Ovary (tissue), 9 donors: Measurements from ENCODE around the gene MMEL1. TPM values are rescaled to one million over a fixed set of nuclear protein-coding genes. Genes with fewer than 3 reads are reported as not detected.

Source experiments
- DNase-seq, 5 donors: peaks; one replicate each; pipeline ENCODE4 v3.0.0-alpha.2; 2019 to 2020
- H3K27ac ChIP-seq, 2 donors: fragments of 200-600 bp; one replicate each; pipeline versions ENCODE4 v1.5.1 to v1.8.0; 2019 to 2022
- H3K27me3 ChIP-seq: fragments of 200-600 bp; one replicate; pipeline ENCODE4 v1.8.0; 2022
- H3K36me3 ChIP-seq: fragments of 200-600 bp; sonication (generic); one replicate; pipeline ENCODE4 v1.5.1; 2019
- H3K4me1 ChIP-seq: one replicate; pipeline ENCODE4 v1.8.1; 2013; ENCODE audit warnings: mild to moderate bottlenecking, moderate library complexity; ENCODE audit not compliant: insufficient read depth
- H3K4me3 ChIP-seq: fragments of 200-600 bp; sonication (generic); one replicate; pipeline ENCODE4 v1.5.1; 2017
- H3K9me3 ChIP-seq, 2 donors: fragments of 200-600 bp in 1 of 2; sonication (generic) in 1 of 2; one replicate each; pipeline versions ENCODE4 v1.5.1 to v1.8.1; 2013 to 2019; ENCODE audit warnings: mild to moderate bottlenecking in 1 of 2, moderate library complexity in 1 of 2
- CTCF ChIP-seq, 3 donors: fragments of 450-650 bp in 2 of 3; fragments of 200-600 bp in 1 of 3; IDR thresholded peaks; one replicate each; pipeline versions ENCODE4 v1.5.1 to v1.8.0; 2016 to 2022; ENCODE audit warnings: antibody characterized with exemption in 3 of 3, mild to moderate bottlenecking in 1 of 3
- EP300 ChIP-seq: sonication (generic); formaldehyde crosslinking; IDR thresholded peaks from one replicate; pipeline ENCODE4 v1.6.1; 2017; ENCODE audit warnings: antibody characterized with exemption
- POLR2A ChIP-seq: fragments of 450-650 bp; IDR thresholded peaks from one replicate; pipeline ENCODE4 v1.6.1; 2017; ENCODE audit warnings: antibody characterized with exemption, mild to moderate bottlenecking, moderate library complexity
- WGBS, 3 donors: extraction: QIAGEN DNeasy Blood & Tissue Kit in 1 of 3; methylation state at CpG; one replicate each; pipeline versions ENCODE4 v1.1.5 to v1.1.7; 2013 to 2017; 5-methylcytosine and 5-hydroxymethylcytosine counted together
- intact Hi-C, 4 donors: fragments of 100-400 bp; cut with DNase I; formaldehyde crosslinking; loops; one replicate each; pipeline versions ENCODE4 v1.11.0 to v1.15.1; 2022 to 2023
- polyA plus RNA-seq, 2 donors: library from polyadenylated mRNA; stranded (reverse); fragments of 200-250 nt in 1 of 2; fragments of 350-450 nt in 1 of 2; fragmentation: Illumina TruSeq in 1 of 2; extraction: RNeasy Lipid Tissue Mini Kit (QIAGEN cat#74804) in 1 of 2; gene quantifications; one replicate each; pipeline ENCODE4 v1.2.3, GENCODE V29; 2013 to 2014
- total RNA-seq, 7 donors: library from RNA; depleted of rRNA in 2 of 7; stranded (reverse); fragments of >200 nt in 2 of 7; fragmentation: NEBNext Ultra II Directional in 3 of 7; extraction: Animal tissue kit (Norgen Biotek cat#: 25700) in 3 of 7; gene quantifications; one replicate each; pipeline versions ENCODE4 v1.1.0 to v1.2.4, GENCODE V29; 2016 to 2023
- donor health status: DM: no; HTN: no; CAD: no; lungs with moderate emphysema.
- donor health status: DM: no; HTN: no; CAD: no.
- donor health status: Bipolar disorder and iron deficiency.
- donor health status: DM: yes; HTN: yes; CAD: no.
- donor health status: DM: no; HTN: no; CAD: no.
- donor health status: DM: yes; HTN: yes; CAD: no.

Gene MMEL1
- total and polyA plus RNA-seq, 9 donors = 0.42 to 7.9 (median 1.1) TPM; not detected in 3

GRCh38 chr1:2591581-2592261 lies 41.1 kb downstream of the MMEL1 start:
- Histone ChIP-seq H3K36me3 (no peaks in the 10 kb centered on the region), H3K4me3 (no peak overlapping the region), H3K4me1 (peaks cover 7% of the 10 kb centered on the region), H3K9me3 (no peaks in the 10 kb centered on the region), H3K27ac (no peak overlapping the region), H3K27me3 (no peaks in the 10 kb centered on the region)
- WGBS, 3 donors = 89 to 94% (median 91%) methylated on average over 10 to 12 of the region's 12 CpGs
- intact Hi-C loops = no loop called here
- DNase-seq = peak in 2 of 5 donors; percentile 14 to 28
- TF ChIP-seq POLR2A (no peak), CTCF (IDR thresholded peaks at IDR 0.05) (no peak), EP300 (no peak)

- H3K4me1 ChIP-seq = peaks cover 7% of the 10 kb centered on the region
- no peak overlapping the region for H3K27ac ChIP-seq
These were observed 41.6 kb downstream of the MMEL1 start for GRCh38 chr1:2591233-2591580.

GRCh38 chr1:2590233-2591141 lies 42.3 kb downstream of the MMEL1 start:
- intact Hi-C loops = no loop called here
- 93 to 96% (median 95%) methylated on average over 25 to 31 of the region's 31 CpGs for WGBS, 3 donors

More at GRCh38 chr1:2591233-2591580, 41.6 kb downstream of the MMEL1 start:
- no peak for TF ChIP-seq POLR2A
- no peak for TF ChIP-seq CTCF (IDR thresholded peaks at IDR 0.05)
- no peak for TF ChIP-seq EP300
- WGBS, 3 donors = 83 to 89% (median 88%) methylated on average over 5 of the region's 5 CpGs
- no peak for DNase-seq
- H3K36me3 ChIP-seq = no peaks in the 10 kb centered on the region
- H3K4me3 ChIP-seq = no peak overlapping the region
- H3K27me3 ChIP-seq = no peaks in the 10 kb centered on the region
- no peaks in the 10 kb centered on the region for H3K9me3 ChIP-seq
- intact Hi-C loops = no loop called here

More at GRCh38 chr1:2590233-2591141, 42.3 kb downstream of the MMEL1 start:
- Histone ChIP-seq H3K4me1 (peaks cover 7% of the 10 kb centered on the region), H3K4me3 (no peak overlapping the region), H3K27ac (no peak overlapping the region), H3K27me3 (no peaks in the 10 kb centered on the region), H3K36me3 (no peaks in the 10 kb centered on the region), H3K9me3 (no peaks in the 10 kb centered on the region)
- TF ChIP-seq EP300 (no peak), CTCF (IDR thresholded peaks at IDR 0.05) (no peak), POLR2A (no peak)
- peak in 2 of 5 donors; percentile 21 to 39 for DNase-seq
